ENCODE data around the gene CTSW.

DNA sequence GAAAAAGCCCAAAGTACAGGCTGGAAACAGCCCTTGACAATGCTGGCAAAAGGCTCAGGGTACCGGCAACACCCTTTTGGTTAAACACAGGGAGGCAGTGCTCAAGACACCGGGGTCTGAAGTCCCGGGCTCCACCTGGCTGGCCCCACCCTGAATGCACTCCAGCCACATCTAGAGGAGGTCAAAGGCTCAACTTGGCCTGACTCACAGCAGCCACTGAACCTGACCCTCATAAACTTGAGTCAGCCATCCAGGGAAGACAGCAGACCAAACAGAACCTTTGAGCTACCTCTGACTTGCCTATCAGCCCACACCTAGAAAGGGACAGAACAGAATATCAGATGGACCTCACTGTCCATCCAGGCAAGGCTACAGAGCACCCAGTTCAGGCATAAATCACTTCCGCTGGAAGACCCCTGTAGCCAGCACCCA, 25.5 kb upstream of the CTSW start:
- TF ChIP-seq, protein P1, sequence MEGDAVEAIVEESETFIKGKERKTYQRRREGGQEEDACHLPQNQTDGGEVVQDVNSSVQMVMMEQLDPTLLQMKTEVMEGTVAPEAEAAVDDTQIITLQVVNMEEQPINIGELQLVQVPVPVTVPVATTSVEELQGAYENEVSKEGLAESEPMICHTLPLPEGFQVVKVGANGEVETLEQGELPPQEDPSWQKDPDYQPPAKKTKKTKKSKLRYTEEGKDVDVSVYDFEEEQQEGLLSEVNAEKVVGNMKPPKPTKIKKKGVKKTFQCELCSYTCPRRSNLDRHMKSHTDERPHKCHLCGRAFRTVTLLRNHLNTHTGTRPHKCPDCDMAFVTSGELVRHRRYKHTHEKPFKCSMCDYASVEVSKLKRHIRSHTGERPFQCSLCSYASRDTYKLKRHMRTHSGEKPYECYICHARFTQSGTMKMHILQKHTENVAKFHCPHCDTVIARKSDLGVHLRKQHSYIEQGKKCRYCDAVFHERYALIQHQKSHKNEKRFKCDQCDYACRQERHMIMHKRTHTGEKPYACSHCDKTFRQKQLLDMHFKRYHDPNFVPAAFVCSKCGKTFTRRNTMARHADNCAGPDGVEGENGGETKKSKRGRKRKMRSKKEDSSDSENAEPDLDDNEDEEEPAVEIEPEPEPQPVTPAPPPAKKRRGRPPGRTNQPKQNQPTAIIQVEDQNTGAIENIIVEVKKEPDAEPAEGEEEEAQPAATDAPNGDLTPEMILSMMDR (IDR thresholded peaks at IDR 0.05; ENCODE audit: poor library complexity, severe bottlenecking), result no peak
- TF ChIP-seq EZH2 (IDR thresholded peaks at IDR 0.05; ENCODE audit: borderline replicate concordance, insufficient read depth, low read length, poor library complexity, severe bottlenecking) (no peak), POLR2AphosphoS5 (IDR thresholded peaks at IDR 0.05) (peak; percentile 12), SMC3 (conservative IDR thresholded peaks at IDR 0.05; ENCODE audit: poor library complexity) (no peak), EP300 (conservative IDR thresholded peaks at IDR 0.05; ENCODE audit: poor library complexity, severe bottlenecking) (no peak), REST (IDR thresholded peaks at IDR 0.05; ENCODE audit: borderline replicate concordance) (no peak), RAD21 (conservative IDR thresholded peaks at IDR 0.05) (no peak), MXI1 (conservative IDR thresholded peaks at IDR 0.05; ENCODE audit: poor library complexity, severe bottlenecking) (no peak)

Measured in neural cell (in vitro differentiated cells).